SK-N-MC (cell line): Measurements from ENCODE around the gene ZNF512.

ENCODE experiments used
- EZH2 ChIP-seq: fragments of 200-600 bp; sonication (generic); IDR thresholded peaks from one replicate; pipeline ENCODE4 v1.6.1; 2017; ENCODE audit warnings: antibody characterized with exemption
- POLR2AphosphoS5 ChIP-seq: IDR thresholded peaks from 2 replicates; pipeline ENCODE4 v1.6.1; 2012; ENCODE audit warnings: mild to moderate bottlenecking, low read depth, low read length, borderline replicate concordance

DNA sequence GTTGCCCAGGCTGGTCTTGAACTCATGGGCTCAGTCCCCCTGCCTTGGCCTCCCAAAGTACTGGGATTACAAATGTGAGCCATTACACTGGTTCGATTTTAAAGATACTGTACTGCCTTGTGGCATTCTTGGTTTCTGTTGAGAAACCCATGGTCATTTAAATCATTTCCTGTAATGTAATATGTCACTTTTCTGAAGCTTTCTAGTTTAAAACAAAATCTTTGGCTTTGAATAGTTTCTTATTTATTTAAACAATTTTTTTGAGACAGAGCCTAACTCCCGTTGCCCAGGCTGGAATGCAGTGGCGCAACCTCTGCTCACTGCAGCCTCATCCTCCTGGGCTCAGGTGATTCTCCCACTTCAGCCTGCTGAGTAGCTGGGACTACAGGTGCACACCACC, 8.9 kb downstream of the ZNF512 start:
- TF ChIP-seq EZH2, result no peak
- TF ChIP-seq POLR2AphosphoS5, result no peak
